Pulmonary artery endothelial cell (primary cell): Measurements from ENCODE around the gene VANGL1. TPM values are rescaled to one million over a fixed set of nuclear protein-coding genes. Genes with fewer than 3 reads are reported as not detected.
"Not testable (repeated sequence)": the region's sequence is repeated elsewhere in the genome, so short reads cannot be mapped to it uniquely, and the experiment has no call there.

Experiments
- DNase-seq: peaks from one replicate; pipeline ENCODE4 v3.0.0-alpha.2; 2011; ENCODE audit warnings: low read depth, low spot score
- total RNA-seq: library from RNA; depleted of rRNA; stranded (reverse); fragments of >200 nt; gene quantifications from 2 replicates; pipeline ENCODE4 v1.2.3, GENCODE V29; 2014

VANGL1 gene
- total RNA-seq, result 9.2 and 14.5 TPM in 2 replicates

DNA sequence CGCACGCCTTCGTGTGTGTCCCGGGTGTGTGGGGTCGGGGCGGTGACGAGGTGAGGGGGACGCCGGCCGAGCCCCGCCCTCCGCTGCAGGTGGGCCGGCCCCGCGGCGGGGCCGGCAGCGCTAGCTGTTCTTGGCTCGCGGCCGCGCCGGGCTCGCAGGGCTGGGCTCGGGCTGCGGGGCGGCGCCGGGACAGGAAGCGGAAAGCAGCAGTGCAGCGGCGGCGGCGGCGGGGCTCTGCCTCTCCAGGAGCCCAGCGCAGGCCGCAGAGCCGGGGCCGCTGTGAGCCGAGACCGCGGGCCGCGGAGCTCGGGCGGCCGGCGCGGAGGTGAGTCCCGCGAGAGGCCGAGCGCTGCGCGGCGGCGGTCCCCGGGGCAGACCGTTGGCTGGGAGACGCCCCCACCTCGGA, at the start of gene VANGL1:
TSS of gene VANGL1 (plus strand) at position 209 of the 406 bp plus-strand sequence. CDS start 9,444 bp downstream, outside the sequence.
- DNase-seq, result no peak

GRCh38 chr1:115592264-115592663, 49.5 kb upstream of the VANGL1 start:
- no peak for DNase-seq

DNA sequence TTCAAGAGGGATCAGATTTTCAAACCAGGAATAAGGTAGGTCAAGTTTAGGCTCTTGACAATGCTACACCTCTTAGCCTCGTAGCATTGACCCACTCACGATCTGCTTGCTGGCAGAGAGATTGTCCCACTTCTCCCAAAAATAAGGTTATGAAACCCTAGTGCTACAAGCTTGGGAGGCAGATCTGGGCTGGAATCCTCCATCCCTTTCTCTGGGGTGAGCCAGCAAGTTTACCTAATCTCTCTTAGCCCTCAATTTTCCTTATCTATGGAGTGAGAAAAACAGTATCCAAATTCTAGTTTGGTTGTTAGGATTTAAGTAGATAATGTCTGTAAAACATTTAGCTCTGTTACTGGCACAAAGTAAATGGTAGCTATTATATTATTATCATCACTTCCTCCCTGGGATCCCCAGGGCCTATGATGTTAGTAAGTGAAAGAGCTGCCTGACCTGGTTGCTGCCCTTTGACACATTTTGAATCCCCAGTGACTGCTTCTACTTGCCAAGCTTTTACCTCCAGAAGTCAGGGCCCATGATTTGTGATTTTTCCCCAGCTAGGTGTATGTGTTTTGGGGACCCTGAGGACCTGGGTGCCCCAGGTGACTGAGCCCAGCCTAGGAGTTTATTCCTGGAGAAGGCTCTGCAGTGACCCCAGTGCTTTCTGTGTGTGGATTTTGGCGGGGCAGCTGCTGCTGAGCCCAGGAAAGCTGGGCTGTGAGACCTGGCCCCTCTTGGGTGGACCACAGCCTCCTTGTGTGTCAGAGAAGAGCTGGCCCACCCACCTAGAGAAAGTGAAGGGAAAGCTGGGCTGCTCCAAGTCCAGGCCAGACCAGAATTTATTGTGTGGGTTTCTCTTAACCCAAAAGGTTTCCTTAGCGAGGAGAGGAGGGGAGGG, 48.2 kb upstream of the VANGL1 start:
- no peak for DNase-seq

DNA sequence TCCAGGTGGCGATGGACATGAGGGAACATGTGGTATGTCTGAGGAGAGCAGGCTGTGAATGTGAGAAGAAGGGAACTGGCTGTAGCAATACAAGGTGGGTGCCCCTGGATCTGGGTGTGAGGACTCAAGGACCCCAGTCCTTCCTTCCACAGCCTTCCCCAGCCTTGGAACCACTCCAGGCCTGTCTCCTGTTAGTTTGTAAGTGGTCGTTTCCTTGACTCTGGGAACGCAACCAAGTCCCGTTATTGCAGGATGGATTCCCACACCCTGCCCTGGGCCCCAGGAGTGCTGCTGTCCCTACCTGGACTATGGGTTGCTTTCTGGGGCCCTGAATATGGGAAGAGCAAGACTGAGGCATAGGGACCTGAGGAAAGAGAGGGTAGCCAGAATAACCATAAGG, 47.2 kb upstream of the VANGL1 start:
- no peak for DNase-seq

DNA sequence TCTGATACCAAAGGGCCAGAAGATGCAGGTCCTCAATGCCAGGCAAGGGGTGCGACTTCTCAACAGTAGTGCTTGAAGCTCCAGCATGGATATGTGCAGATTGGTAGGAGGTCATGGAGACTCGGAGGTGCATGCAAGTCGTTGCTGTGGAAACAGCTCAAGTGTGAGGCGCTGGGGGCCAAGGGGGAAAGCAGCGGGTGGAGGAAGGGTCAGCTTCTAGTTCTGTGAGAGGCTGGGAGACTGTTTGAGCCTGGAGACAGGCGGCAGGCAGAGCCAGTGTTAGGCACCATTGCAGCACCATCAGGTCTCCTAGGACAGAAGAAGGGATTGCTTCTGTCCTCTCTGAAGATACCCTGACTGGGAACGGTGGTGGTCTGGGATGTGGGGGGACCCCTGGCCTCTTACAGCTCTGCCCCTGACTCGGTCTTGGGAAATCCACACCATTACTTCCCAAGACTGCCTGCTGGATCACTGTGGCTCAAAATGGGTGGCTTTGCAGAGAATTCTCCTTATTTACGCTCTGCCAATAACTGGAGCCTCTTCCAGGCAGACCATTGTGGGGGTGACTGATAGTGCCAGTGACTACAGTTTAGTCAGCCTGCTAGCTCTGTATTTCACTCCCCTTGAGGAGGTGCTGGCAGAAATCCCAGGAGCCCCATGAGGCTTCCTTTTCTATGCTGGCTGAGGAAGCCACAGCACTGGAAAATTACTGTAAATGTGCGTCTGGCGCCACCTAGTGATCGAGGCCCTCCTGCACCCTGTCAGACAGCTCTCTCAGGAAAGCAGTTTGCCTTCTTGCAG, 46.3 kb upstream of the VANGL1 start:
- DNase-seq, result peak; percentile 37

DNA sequence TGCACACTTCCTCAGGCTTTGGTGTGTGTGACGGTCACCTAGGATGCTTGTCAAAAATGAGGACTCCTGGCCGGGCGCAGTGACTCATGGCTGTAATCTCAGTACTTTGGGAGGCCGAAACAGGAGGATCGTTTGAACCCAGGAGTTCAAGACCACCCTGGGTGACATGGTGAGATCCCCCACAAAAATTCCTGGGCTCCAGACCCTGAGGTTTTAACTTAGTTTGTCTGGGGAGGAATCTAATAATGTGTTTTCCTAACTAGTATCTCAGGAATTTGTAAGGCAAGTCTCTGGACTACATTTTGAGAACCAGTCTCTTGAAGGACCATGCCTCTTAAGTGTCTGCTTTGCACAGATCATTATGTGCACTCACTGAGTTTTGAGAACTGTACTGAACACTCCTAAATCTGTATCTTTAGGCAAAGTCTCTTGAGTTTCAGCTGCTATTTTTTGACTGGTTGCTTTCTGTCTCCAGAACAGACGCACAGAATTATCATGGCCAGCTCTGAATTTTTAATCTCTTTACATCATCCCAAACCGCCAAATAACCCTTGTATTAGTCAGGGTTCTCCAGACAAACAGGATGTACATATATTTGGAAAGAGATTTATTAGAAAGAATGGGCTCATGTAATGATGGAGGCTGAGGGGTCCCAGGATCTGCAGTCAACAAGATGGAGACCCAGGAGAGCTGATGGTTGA, 45.5 kb upstream of the VANGL1 start:
- no peak for DNase-seq

- DNase-seq, result no peak
Measured at GRCh38 chr1:115604508-115604907, 37.3 kb upstream of the VANGL1 start.

- DNase-seq, result no peak
Measured at GRCh38 chr1:115606305-115606704, 35.5 kb upstream of the VANGL1 start.

DNA sequence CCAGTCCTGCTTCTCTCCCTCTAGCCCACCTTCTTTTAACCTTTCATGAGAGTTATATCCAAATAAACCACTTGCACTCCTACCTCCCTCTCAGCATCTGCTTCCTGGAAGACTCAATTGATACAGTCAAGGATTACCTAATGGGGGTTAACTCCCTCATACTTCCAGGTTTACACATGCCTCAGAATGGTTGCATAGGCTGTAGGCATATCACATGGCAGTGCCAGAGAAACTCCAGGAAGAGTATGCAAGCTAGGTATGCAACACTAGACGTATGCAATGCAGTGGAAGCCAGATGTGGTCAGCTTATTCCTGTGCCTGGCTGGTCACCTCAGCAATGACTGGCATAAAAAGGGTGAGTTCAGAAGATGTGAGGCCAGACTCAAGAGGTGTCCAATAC, 32.7 kb upstream of the VANGL1 start:
- no peak for DNase-seq

GRCh38 chr1:115613767-115614166, 28.0 kb upstream of the VANGL1 start:
- DNase-seq, result no peak

GRCh38 chr1:115620453-115620852, 21.3 kb upstream of the VANGL1 start:
- DNase-seq, result no peak

- DNase-seq, result no peak
Measured at GRCh38 chr1:115620950-115621349, 20.8 kb upstream of the VANGL1 start.

DNA sequence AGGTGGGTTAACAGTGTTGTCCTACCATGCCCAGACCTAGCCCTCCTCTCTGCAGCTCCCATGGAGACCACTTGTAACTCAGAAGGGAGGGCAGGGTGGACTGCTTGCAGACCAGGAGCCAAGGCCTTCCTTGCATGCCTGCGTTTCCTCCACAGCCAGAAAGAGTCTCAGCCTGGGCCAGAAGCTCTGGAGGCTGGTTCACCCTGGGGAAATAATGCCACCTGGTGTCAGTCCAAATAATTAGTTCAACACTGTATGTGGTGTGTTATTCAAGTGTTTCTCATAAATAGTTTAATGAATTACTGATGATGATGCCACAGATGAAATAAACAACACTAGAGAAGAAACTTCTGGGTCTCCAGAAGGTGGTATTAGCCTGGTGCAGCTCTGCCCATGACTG, 16.9 kb upstream of the VANGL1 start:
- no peak for DNase-seq

GRCh38 chr1:115630342-115630741, 11.4 kb upstream of the VANGL1 start:
- no peak for DNase-seq

DNA sequence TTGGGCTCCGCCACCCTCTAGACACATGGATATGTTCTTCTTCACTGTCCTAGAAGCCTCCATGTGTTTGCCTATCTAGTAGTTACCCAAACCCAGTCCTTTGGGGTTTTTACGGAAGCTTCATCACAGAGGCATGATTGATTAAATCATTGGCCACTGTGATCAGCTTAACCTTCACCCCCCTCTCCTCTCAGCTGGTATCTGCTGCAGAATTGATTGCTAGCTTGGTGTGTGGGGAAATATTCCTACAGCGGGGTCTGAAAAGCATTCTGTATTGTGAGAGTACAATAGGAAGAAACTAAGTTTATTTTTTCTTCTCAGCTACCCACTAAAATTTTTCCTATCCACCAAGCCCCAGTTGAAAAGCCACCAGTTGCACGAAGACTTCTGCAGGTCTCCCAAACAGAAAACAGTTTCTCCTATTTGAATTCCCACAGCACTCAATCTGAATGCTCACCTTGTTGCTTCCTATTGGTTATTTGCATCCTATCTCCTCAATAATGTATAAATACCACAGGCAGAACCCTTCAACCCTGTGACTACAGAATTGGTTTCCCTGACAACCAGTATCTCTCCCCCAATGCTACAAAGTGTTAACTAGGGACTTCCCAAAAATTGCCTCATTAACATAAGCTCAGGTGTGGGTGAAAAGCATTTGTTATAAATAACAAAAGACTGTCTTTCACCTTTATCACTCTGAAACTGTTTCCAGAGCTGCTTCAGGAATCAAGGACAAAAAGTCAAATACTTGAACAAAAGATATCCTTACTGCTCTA, 9.3 kb upstream of the VANGL1 start:
- no peak for DNase-seq

DNA sequence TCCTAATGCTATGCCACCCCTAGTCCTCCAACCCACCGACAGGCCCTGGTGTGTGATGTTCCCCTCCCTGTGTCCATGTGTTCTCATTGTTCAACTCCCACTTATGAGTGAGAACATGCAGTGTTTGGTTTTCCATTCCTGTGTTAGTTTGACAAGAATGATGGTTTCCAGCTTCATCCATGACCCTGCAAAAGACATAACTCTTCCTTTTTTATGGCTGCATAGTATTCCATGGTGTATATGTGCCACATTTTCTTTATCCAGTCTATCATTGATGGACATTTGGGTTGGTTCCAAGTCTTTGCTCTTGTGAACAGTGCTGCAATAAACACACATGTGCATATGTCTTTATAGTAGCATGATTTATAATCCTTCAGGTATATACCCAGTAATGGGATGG, 8.2 kb upstream of the VANGL1 start:
- not testable (repeated sequence) for DNase-seq

- not testable (repeated sequence) for DNase-seq
Measured at GRCh38 chr1:115637247-115637646, 4.5 kb upstream of the VANGL1 start.

DNA sequence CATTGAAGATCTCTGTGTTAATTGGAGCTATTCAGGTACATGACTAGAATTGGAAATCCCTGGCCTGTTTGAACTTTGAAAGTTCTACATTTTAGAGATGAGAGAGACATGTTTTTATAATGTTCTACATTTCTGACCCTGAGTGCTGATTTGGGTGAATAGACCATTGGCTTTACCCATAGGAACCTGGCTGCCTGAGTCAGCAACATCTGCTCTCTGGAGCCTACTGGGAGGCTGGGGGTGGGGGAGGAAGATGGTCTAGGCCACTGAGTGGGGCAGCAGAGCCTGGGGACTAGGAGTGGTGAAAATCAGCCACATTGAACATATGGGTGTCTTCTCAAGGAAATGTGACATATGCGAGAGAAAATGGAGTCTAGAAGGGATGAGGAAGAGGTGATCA, 1.4 kb upstream of the VANGL1 start:
- DNase-seq, result no peak

GRCh38 chr1:115642168-115643072, 650 bp downstream of the VANGL1 start:
- DNase-seq, result no peak

DNA sequence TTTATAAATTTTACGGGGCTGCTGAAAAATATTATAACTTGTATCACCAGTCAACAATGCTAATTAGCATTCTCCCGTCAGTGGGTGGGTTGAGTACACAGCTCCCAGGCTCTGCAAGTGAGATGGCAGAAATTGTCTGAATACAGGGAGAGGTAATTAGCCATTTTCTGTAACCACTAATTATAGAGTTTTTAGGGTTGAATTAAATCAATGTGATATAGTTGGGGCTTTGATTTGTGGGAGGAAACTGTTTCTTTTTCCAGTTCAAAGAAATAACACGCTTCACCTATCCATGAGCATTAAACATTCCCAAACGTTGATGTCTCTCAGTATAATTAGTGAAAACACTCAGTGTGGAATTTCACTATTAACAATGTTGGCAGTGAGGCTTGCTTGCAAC, 1.5 kb downstream of the VANGL1 start:
- DNase-seq, result no peak
